NCI-H526 (cell line): Measurements from ENCODE around the gene CIP2A.

Experiments used
- DNase-seq, 2 experiments: peaks; one replicate each; lab custom pipeline; 2025; lab: John Stamatoyannopoulos, UW

Gene CIP2A

GRCh38 chr3:108509871-108510270 lies 79.4 kb downstream of the CIP2A start:
- DNase-seq, result no peak

GRCh38 chr3:108509263-108509662 lies 80.0 kb downstream of the CIP2A start:
- DNase-seq, result no peak

- no peak for DNase-seq
These were observed 81.3 kb downstream of the CIP2A start for GRCh38 chr3:108507902-108508301.

- DNase-seq, result no peak
These were observed 83.4 kb downstream of the CIP2A start for GRCh38 chr3:108505811-108506210.

GRCh38 chr3:108503722-108504121 lies 85.5 kb downstream of the CIP2A start:
- DNase-seq, result no peak

- no peak for DNase-seq
These were observed 87.7 kb downstream of the CIP2A start for GRCh38 chr3:108501535-108501934.

- DNase-seq, result no peak
These were observed 88.5 kb downstream of the CIP2A start for GRCh38 chr3:108500728-108501127.
